Upper lobe of left lung (tissue), 4 donors: ENCODE measurements around the gene AADACL4.

Source experiments
- EP300 ChIP-seq, 4 donors: sonication (generic); formaldehyde crosslinking; IDR thresholded peaks; one replicate each; pipeline ENCODE4 v1.5.1; 2017; ENCODE audit warnings: antibody characterized with exemption in 4 of 4, control low read depth in 2 of 4
- TF ChIP-seq, protein P1 (sequence below), 6 experiments: fragments of 450-650 bp in 4 of 6; fragments of 200-600 bp in 2 of 6; sonication (generic) in 2 of 6; IDR thresholded peaks; one replicate each; pipeline ENCODE4 v1.5.1; 2016 to 2019; ENCODE audit warnings: antibody characterized with exemption in 6 of 6

DNA sequence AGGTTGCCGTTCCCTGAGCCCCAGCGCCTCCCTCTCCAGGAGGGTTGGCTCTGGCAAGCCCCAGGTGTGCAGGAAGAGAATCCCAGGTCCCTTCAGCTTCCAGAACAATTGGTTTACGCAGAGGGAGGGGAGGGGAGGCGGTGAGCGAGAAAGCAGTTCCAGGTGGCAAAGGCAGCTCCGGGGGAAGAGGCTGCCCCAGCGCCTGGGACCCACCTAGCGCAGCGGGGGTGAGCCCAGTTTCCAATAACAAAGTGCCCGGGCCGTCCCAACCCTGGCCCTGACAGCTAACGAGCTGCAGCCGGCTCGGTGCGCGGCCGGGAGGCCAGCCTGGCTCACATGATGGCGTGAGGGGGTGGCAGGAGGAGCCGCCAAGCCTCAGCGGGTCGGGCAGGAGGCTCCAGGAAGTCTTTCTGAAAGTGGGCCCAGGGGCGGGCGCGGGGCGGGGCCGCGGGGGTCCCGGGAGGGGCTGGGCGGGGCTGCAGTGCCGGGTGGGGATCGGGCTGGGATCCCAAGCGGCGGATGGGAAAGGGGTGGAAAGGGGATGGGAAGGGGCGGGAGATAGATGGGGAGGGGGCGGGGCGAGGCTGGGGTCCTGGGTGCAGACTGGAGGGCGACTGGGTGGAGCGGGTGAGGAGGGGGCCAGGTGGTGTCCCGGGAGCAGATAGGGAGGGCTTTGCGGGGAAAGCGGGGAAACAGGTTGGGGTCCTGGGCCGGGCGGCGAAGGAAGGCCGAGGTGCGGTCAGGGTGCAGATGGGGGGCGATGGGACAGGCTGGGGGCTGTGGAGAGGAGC is 48.7 kb upstream of the AADACL4 start:
- TF ChIP-seq, protein P1, sequence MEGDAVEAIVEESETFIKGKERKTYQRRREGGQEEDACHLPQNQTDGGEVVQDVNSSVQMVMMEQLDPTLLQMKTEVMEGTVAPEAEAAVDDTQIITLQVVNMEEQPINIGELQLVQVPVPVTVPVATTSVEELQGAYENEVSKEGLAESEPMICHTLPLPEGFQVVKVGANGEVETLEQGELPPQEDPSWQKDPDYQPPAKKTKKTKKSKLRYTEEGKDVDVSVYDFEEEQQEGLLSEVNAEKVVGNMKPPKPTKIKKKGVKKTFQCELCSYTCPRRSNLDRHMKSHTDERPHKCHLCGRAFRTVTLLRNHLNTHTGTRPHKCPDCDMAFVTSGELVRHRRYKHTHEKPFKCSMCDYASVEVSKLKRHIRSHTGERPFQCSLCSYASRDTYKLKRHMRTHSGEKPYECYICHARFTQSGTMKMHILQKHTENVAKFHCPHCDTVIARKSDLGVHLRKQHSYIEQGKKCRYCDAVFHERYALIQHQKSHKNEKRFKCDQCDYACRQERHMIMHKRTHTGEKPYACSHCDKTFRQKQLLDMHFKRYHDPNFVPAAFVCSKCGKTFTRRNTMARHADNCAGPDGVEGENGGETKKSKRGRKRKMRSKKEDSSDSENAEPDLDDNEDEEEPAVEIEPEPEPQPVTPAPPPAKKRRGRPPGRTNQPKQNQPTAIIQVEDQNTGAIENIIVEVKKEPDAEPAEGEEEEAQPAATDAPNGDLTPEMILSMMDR (IDR thresholded peaks at IDR 0.05), result no peak
- no peak for TF ChIP-seq EP300 (IDR thresholded peaks at IDR 0.05)
